SKM-1 (cell line): ENCODE results near the gene PADI3.

Source experiments
- DNase-seq: peaks from one replicate; lab custom pipeline; 2025; ENCODE audit not compliant: unreplicated experiment; lab: John Stamatoyannopoulos, UW

Gene PADI3

DNA sequence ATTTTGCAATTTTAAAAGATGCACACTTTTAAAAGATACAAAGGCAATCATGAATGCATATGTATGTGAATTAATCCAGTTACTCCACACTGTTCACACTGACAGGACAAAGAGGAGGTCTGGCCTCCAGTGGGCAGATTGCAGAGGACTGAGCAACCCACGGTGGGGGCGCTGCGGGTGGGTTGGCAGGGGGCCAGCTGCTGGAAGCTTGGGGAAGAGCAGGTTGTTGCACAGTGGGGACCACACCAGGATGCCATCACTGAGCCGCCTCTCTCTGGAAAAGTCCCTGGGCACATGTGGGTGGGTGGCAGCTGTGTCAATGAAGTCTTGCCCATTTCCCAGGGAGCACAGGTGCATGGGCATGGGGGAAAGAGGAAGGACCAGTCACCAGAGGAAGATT lies 46.4 kb downstream of the PADI3 start:
- no peak for DNase-seq

DNA sequence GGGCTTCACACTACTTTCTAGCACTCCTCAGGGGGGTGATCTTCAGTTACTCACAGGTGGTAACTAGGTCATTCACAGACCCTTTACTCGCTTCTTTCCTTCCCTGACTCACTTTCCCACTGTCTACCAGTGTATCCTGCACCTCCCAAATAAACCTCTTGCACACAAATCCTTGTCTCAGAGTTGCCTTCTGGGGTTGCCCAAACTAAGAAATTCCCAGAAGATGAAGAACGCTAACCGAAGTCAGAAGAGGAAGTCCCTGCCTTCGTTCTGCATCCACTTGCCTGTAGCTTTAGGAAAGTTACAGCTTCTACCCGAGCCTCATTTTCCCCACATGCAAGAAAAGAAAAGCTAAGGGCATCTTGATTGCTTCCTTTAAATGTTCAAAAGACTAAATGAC lies 47.2 kb downstream of the PADI3 start:
- no peak for DNase-seq

DNA sequence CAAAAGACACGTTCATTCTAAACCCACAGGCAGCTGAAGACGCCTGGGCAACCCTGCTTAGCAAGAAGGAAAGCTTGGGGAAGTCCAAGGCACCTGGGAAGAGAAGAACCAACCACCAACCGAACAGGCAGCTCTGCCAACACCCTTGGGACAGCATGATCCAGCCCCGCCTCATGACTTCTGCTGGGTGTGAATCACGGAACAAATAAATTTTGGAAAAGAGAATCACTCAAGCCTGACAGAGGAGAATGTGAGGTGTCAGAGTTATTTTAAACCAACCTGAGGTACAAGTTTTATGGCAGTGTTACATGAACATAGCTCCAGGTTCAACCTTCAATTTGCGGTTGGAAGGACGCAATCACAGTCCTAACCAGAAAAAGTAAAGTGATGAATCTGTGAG lies 49.1 kb downstream of the PADI3 start:
- DNase-seq, result no peak

DNA sequence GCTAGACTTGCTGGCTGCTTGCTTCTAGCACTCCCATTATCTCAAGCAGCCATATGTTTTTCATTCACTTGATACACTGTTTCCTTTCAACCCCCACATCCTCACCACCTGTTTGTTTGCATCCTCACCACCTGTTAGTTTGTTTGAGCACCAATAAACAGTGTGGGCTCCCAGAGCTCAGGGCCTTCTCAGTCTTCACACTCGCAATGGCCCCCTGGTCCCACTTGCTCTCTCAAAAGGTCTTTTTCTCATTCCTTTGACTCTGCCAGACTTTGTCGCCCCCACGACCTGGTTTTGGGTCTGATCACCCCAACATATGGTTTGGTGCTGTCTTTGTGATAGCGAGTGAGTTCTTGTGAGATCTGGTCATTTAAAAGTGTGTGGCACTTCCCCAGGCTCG lies 52.9 kb downstream of the PADI3 start:
- no peak for DNase-seq

DNA sequence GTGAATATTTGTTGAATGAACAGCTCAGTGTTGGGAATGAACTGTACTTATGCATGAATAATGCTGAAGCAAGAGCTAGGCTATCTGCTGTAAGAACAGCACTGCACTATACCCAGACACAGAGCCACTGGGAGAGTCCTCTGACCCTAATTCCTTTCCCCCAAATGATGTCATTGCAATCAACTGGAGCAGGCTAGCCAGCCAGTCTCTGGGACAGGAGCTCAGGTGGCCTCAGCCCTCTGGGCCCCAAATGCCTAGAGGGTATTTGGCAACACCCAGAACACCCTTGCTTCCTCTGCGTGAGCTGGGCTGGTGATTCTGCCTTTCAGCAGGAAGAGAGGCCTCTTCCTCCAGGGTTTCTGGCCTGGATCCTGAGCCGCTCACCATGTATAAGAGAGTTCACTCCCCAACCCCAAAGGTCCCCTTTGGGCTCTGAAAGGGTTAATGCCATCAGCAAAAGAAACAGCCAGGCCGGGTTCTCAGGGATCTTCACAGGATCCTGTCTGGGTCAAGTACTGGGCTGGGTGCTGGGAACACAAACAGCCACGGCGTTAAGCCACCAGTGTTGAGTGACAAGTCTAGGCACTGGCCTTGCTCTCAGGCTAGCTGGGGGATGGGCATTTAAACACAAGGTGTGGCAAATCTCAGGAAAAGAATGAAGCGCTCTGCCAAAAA lies 55.4 kb downstream of the PADI3 start:
- DNase-seq, result peak; percentile 85

DNA sequence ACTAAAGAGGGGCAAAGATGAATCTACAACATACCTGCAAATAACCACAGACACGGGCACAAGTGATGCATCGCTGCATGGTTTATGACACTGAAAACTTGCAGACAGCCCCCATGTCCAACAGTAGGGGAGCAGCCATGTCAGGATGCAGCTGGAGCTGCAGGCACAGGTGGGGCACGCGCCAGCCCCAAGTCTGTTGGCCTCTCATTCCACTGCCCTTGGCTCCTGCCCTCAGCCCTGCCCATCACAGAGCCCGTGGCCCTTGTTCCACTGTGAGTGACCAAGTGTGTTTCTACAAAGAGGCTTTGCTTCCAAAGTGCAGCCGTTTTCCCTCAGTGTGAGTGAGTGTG lies 55.9 kb downstream of the PADI3 start:
- no peak for DNase-seq

DNA sequence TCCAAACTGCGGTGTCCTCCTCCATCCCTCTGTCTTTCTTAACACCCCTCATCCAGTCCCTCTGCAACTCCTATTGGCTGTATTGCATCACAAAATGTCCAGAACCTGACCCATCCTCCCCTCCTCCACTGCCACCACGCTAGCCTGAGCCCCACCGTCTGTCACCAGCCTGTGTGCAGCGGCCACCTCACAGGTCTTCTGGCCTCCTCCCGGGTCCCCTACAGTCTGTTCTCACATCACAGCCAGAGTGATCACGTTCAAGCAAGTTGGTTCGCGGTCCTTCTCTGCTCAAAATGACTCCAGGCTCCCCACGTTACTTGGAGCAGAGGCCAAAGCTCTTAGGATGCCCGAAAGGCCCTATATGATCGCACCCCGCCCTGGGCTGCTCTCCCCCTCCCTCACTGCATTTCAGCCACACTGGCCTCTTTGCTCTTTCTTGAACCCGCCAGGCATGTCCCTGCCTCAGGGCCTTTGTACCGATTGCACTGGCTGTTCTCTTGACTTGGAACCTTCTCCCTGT lies 56.7 kb downstream of the PADI3 start:
- no peak for DNase-seq

DNA sequence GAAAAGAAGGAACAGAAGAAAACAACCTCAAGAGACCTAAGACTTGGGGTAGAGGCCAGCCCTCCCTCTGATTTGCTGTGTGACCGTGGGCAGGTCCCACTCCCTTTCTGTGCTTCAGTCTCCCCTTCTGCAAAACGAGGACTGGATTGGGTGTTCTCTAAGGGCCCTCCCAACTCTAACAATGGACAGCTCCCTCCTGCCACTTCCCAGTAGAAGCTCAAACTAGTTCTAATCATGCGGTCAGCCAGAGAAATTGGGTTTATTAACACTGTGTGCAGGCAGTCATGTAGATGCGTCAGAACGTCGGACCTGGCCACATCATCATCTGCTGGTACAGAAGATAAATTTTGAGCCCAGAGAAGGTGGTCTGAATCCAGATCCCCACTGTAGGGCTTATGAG lies 57.5 kb downstream of the PADI3 start:
- DNase-seq, result no peak

DNA sequence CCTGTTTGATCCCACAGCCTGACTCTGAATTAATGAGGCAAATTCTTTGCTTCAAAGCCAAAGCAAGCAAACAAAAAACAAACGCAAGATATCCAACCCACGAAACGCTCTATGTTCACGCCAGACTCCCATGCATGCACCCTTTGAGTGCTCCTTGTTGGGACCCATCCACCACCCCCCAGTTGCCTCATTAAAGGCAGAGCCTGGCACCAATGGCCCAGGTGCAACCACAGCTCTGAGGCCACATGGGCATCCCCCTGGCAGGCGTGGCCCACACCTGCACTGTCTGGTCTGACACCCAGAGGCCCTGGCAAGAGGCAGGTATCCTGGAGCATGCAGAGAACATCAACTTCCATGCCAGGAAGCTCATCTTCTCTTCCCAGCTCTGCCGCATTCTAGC lies 58.0 kb downstream of the PADI3 start:
- DNase-seq, result no peak

DNA sequence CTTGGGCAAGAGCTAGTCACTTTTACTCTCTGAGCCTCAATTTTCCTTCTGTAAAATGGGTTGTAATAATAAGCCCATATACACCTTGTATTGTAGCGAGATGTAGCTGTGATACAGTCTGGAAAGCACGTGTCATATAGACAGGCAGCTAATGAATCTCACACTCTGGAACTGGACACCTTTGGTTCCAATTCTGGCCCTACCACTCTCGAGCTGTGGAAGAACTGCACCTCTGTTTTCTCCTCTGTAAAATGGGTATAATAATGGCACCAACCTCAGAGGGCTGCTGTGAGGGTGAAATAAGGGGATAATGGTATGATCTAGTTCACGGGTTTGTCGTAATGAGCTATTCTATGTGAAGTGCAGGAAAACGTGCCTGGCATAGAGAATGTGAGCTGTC lies 58.4 kb downstream of the PADI3 start:
- no peak for DNase-seq

DNA sequence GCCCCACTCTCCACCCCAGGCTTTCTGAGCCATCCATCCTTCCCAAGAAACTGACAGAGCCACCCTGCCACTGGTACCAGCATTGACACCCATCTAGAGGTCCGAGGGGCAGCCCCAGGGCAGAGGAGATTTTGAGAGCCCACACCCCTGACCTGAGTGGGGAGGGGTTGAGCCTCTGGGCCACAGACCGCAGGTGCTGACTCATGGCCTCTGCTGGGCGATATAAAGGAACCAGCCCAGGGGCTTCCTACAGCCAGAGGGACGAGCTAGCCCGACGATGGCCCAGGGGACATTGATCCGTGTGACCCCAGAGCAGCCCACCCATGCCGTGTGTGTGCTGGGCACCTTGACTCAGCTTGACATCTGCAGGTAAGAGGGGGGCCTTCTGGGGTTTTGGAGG lies 59.0 kb downstream of the PADI3 start, which contains the start of gene PADI4:
TSS of gene PADI4 (plus strand) at position 252 of the 400 bp plus-strand sequence. CDS start at position 278, 26 bp downstream.
- DNase-seq, result no peak

DNA sequence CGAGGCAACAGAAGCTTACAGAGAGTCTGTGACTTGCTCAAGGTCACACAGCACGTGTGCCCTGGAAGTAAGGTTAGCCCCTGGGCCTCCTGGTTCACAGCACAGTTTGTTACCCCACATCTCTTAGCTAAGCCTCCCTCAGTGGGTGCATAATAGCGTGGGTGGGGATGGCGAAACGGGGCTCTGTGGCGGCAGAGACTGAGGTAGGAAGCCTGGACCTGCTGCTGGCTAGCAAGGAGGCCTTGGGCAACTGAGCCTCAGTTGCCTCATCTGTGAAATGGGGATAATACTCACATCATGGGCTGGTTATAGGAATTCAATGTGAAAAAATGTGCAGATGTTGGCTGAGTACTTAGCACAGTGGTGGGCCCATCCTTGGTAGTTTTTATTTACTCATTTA lies 59.7 kb downstream of the PADI3 start:
- DNase-seq, result peak; percentile 43

DNA sequence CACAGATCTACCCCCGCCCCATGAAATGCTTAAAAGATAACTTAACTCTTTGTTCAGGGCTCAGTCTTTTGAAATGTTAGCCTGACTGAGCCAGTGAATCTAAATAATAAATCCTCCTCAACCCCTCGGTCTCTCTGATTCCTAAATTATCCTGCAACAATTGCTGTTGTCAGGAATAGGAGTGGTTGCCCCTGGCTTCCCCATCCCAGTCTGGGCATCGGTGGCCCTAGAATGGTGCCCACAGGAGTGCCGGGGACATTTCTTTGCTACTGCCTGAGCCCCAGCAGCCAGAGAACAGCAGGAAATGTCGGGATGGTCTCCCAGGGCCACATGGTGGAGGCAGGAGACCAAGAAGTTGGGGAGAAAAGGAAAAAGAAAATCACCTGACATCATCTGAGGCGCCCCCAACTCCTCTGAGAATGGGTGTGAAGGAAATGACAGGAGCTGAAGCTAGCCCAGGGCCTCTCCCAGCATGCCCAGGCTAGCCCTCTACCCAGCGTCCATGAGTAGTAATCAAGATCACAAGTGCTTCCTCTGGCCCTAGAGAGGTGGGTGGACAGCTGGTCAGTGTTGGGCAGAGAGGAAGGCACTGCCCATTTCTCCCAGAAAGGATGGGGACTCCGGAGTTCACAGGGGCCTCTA lies 60.6 kb downstream of the PADI3 start:
- DNase-seq, result no peak

DNA sequence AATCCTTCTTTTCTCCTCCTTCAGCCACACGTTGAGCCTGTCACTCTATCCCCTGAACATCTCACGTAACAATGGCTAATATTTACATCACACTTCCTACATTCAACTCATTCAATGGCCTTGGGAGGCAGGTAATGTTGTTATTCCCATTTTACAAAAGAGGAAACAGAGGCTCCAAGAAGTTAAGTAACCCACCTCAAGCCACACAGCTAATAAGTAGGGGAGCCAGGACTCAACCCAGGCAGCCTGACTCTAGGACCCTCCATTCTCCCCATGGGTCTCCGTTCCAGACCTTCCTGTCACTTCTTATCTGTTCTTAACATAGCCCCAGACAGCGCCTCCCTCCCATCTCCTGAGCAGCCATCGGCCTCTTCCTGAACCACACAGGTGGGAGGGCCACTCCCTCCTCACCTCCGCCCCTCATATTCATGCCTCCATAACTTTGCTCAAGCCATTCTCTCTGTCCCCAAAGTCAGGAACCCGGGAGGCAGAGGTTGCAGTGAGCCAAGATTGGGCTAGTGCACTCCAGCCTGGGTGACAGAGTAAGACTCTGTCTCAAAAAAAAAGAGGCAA lies 61.3 kb downstream of the PADI3 start:
- DNase-seq, result no peak

DNA sequence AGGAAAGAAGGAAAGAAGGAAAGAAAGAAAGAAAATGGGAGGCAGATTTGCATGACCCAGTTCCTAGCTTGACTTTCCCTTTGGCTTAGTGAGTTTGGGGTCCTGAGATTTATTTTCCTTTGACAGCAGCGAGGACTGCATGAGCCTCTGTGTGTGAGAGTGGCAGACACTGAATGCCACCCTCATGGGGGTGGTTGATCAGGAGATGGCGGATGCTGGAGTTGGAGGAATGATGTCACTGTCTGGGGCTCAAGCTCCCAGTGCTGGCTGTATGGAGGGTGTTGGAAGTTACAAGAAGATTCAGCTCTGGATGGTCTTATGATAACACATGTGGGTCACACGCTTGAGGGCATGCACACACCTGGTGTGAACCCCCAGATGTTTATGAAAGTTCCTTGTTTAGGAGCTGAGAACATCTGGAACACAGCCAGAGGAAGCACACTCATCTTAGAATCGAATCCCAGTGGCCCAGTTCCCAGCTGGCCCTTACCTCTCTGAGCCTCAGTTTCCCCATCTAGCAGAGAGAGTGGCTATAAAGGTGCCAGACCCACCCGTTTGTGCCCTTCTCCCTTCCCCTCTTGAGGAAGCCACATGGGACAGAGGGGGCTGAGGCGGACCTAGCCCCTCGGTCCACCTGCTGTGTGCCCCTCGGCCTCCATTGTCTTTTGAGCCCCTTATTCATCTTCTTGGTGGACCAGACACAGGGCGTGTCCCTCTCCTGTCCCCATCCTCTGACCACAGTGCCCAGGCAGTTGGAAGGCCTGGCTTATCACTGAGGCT lies 64.8 kb downstream of the PADI3 start:
- no peak for DNase-seq

DNA sequence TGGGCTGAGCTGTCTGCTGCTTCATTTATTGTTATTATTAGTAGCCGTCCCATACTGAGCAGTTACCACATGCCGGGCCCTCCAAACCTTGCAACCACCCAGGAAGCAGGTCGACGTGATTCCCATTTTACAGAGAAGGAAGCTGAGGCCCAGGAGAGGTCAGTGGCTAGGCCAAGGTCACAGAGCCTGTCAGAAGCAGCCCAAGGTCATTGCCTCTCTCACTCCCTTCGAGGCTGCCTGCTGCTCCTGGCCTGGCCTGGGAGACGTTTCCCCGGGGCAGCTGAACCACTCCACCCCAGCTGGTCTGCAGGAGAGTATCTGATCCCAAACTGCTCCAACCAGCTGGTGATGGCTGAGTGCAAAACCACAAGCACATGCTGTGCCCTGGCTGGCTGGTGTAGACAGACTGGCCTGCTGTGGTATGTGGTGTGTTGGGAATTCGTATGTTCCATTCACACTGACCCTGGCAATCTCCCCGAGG lies 65.6 kb downstream of the PADI3 start:
- no peak for DNase-seq

DNA sequence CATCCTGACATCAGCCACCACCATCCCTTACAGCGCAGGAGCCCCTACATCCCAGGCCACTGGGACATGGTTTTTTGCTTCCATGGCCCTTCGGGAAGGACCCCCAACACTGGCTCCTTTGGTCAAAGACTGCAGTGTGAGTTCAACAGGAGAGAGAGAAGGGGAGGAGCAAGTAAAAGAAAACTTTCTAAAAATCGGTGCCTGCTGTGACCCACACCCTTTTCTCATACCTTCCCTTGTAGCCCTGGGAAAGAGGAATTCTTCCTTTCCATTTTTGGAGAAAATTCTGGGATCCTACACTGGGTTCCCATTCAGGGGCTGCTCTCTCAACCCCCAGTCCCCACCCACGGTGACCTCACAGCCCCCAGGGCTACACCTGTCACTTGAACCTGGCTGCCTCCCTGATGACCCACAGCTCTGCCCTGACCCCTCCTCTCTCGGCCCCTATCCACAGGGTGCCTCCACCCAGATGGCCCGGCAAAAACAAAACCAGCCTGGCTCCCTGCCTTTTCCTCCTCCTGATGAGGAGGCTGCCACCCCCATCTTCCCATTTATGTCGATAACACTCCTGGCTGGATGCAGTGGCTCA lies 66.7 kb downstream of the PADI3 start:
- no peak for DNase-seq

DNA sequence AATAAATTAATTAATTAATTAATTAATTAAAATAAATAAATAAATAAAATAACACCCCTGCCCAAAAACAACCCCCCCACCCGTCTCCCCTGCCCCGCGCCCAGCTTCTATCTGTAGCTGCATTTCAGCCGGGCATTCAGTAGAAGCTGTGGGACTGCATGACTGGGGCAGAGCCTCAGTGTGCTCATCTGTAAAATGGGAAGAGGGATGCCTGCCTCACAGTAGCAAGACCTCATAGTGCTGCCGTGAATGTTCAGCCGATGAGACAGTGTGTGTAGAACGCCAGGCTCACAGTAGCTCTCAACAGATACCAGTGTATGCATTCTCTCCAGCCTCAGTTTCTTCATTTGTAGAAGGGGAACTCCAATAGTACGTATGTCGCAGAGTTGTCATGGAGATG lies 67.8 kb downstream of the PADI3 start:
- no peak for DNase-seq

DNA sequence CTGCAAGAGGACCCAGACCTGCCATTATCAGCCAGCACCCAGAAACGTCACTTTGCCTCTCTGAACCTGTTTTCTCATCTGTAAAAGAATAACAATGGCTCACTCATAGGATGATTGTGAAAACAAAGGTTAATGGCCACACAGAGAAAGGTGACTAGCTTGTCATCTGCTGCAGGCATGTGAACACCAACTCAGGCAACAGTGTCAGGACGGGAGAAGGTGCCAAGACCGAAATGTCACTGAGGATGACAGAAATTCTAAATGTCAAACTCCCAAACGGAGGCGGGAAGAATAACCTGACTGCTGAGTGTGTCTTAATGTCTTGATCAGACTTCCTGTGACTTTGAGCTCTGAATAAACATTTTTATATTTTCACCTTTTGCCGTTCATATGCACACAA lies 69.4 kb downstream of the PADI3 start:
- DNase-seq, result no peak

DNA sequence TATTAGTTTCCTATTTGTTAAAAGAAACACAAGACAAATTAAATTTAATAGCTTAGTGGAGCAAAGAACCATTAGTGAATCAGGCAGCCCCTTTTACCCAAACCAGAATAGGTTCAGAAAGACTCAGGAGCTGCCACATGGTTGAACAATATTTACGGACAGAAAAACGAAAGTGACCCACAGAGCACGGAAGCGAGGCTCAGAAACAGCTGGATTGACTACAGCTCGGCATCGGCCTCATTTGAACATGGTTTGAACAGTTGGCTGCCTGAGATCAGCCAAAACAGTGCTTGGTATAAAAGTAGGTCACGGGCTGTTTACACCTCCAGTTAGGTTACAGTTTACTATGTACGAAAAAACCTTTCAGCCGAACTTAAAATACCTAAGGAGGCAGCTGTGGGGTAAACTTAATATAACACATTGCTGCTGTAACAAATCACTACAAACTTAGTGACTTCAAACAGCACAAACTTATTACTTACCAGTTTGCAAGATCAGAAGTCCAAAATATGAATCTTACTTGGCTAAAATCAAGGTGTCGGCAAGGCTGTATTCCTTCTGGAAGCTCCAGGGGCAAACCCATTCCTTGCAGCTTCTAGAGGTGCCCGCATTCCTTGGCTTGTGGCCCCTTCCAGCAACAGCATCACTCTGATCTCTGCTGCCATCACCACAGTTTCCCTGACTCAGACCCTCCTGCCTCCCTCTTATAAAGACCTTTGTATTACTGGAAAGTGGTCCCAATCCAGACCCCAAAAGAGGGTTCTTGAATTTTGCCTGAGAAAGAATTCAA lies 70.9 kb downstream of the PADI3 start:
- DNase-seq, result no peak
